Stimulated activated naive CD8-positive, alpha-beta T cell treated with anti-CD3 and anti-CD28 coated beads, Interleukin-15, Interleukin-2, amounts not matched to agents 100 ng/mL and 50 ng/mL, for 24 hours (primary cell): Measurements from ENCODE around the gene AK3.
"Not testable (repeated sequence)": the region's sequence is repeated elsewhere in the genome, so short reads cannot be mapped to it uniquely, and the experiment has no call there.

ENCODE experiments used
- H3K27ac Mint-ChIP-seq: one replicate; pipeline ENCODE4 v1.8.0; 2021; ENCODE audit warnings: mild to moderate bottlenecking, mixed read lengths
- H3K27me3 Mint-ChIP-seq: one replicate; pipeline ENCODE4 v1.8.0; 2021; ENCODE audit warnings: mixed read lengths
- H3K36me3 Mint-ChIP-seq: one replicate; pipeline ENCODE4 v1.8.0; 2021; ENCODE audit warnings: low read depth, mixed read lengths
- H3K4me1 Mint-ChIP-seq: one replicate; pipeline ENCODE4 v1.8.0; 2021; ENCODE audit warnings: low read depth, mixed read lengths
- H3K4me3 Mint-ChIP-seq: one replicate; pipeline ENCODE4 v1.8.0; 2021; ENCODE audit warnings: mild to moderate bottlenecking, mixed read lengths
- H3K9me3 Mint-ChIP-seq: one replicate; pipeline ENCODE4 v1.8.0; 2021; ENCODE audit warnings: mixed read lengths

Gene AK3

DNA sequence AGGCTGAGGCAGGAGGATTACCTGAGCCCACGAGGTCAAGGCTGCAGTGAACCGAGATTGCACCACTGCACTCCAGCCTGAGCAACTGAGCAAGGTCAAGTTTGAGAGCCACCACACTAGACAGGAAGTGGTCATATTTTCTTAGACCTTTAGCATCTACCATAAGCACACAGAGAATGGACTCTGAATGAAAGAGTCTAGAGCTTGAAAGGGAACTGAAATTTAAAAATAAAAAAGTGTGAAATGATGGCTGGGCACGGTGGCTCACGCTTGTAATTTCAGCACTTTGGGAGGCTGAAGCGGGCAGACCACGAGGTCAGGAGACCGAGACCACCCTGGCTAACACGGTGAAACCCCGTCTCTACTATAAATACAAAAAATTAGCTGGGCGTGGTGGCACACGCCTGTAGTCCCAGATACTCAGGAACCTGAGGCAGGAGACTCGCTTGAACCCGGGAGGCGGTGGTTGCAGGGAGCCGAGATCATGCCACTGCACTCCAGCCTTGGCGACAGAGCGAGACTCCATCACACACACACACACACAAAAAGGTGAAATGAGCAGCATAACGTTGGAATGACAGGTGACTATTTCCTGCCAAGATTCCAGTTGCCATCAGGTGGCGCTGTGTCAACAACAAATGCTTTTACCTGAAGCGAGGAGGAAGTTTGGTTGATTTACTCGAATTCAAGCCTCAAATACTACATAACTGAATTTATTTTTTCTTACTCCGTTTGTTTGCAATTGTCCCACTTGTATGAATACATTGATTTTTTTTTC, 21.3 kb upstream of the AK3 start:
- peaks cover 22% of the 10 kb centered on the region for H3K4me1 Mint-ChIP-seq
- H3K27me3 Mint-ChIP-seq: peaks cover 4% of the 10 kb centered on the region
- peak overlapping the region; percentile 59 for H3K4me3 Mint-ChIP-seq
- no peaks in the 10 kb centered on the region for H3K36me3 Mint-ChIP-seq
- H3K27ac Mint-ChIP-seq: peak overlapping the region; percentile 21
- H3K9me3 Mint-ChIP-seq: no peaks in the 10 kb centered on the region

DNA sequence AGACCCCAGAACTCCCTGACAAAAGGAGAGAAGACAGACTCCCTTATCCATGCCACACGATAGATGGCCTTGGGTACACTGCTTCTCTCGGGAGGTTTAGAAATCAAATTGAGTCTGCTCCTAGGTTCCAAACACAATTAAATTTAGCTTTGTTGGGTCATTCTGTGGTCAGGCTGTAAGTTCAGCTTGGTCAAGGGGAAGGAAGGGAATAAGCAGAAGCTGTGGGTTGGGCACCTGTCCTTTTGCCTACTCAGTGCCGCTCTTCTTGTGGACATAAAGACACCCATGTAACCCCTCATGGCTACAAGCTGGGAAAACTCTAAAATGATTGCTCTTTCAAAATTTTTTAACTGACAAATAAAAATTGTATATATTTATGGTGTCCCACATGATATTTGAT, 19.1 kb upstream of the AK3 start:
- Mint-ChIP-seq H3K27me3 (peaks cover 4% of the 10 kb centered on the region), H3K27ac (no peak overlapping the region), H3K36me3 (no peaks in the 10 kb centered on the region), H3K4me3 (no peak overlapping the region), H3K4me1 (peaks cover 22% of the 10 kb centered on the region), H3K9me3 (no peaks in the 10 kb centered on the region)

DNA sequence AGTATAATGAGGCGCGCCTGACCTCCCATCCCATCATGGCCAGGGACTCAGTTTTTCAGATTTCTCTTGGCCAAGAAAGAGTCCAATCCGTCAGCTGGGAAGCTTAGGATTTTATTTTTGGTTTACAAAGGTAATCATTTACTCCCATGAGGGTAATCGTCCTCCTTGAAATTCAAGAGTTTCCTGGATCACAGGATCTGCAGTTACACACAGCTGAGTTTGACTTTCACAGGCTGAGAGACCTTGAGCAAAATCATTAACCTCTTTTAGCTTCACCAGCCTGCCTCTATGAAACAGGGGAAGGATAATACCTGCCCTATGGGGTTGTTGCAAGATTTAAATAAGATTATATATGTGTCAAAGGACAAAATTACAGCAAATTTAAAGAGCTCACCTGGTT, 15.4 kb upstream of the AK3 start:
- H3K27me3 Mint-ChIP-seq: peaks cover 2% of the 10 kb centered on the region
- H3K36me3 Mint-ChIP-seq: no peaks in the 10 kb centered on the region
- no peak overlapping the region for H3K27ac Mint-ChIP-seq
- H3K4me1 Mint-ChIP-seq: peaks cover 5% of the 10 kb centered on the region
- H3K4me3 Mint-ChIP-seq: no peak overlapping the region
- H3K9me3 Mint-ChIP-seq: no peaks in the 10 kb centered on the region

DNA sequence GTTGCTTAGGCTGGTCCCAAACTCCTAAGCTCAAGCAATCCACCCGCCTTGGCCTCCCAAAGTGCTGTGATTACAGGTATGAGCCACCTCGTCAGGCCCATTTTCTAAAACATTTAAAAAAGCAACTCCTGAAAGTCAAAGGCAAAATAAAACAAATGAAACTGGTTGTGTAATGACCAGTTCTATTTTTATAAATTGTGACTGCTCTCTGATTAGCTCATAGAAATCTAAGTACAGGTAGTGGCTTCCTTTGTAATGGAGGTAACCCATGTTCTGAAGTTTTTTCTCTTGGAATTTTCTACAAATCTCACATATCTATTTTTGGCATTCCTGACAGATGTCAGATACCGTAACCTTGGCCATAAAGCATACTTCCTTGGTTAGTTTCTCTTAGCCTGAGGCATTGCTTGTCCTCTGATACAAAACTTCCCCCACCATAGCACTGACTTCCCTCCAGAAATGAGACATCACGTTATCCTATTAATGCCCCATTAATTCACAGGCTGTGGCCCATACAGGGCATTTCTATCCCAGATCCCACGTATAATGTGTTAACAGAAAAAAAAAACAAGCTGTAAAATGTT, 14.1 kb upstream of the AK3 start:
- Mint-ChIP-seq H3K27ac (no peak overlapping the region), H3K36me3 (no peaks in the 10 kb centered on the region), H3K9me3 (no peaks in the 10 kb centered on the region), H3K27me3 (no peaks in the 10 kb centered on the region), H3K4me3 (no peak overlapping the region), H3K4me1 (peaks cover 5% of the 10 kb centered on the region)

DNA sequence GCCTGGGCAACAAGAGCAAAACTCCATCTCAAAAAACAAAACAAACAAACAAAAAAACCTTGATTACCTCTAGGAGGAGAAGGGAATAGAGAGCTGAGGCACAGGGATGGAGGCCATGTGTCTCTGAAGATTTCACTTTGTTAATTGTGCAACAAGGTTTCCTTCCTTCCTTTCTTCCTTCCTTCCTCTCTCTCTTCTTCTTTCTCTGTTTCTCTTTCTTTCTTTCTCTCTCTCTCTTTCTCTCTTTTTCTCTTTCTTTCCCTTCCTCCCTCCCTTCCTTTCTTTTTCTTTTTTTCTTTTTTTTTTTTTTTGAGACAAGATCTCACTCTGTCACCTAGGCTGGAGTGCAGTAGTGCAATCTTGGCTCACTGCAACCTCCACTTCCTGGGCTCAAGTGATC, 13.5 kb upstream of the AK3 start:
- not testable (repeated sequence) for H3K4me1 Mint-ChIP-seq, H3K27ac Mint-ChIP-seq, H3K4me3 Mint-ChIP-seq, H3K9me3 Mint-ChIP-seq, H3K27me3 Mint-ChIP-seq, H3K36me3 Mint-ChIP-seq

DNA sequence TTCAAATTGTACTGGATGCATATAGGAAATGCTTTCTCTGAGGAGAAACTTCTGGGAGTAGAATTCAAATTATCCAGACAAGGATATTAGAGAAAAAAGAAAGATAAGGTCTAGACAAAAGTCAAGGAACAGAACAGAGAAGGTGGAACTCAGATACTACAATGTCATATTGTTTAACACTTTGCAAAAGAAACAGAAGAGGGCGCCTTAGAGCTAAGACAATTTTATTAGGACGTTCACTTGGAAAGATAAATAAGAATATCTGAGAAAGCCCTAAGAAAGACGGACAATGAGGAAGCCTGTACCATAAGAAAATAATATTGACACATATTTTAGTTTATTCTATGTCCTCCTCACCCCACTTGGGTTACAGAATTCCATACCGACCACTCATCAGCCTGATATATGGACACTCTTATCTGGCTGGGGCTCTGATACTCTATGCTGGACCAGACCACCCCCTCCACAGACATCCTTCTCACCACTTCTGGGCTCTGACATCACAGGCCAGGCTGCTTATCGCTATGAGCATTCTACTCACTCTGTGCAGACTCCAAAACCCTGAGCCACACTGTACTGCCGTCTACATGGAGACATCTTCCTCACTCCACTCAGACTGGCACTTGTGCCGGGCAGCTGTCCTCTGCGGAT, 9.1 kb upstream of the AK3 start:
- Mint-ChIP-seq H3K4me3 (no peak overlapping the region), H3K27me3 (no peaks in the 10 kb centered on the region), H3K27ac (no peak overlapping the region), H3K9me3 (no peaks in the 10 kb centered on the region), H3K36me3 (no peaks in the 10 kb centered on the region), H3K4me1 (peaks cover 14% of the 10 kb centered on the region)

DNA sequence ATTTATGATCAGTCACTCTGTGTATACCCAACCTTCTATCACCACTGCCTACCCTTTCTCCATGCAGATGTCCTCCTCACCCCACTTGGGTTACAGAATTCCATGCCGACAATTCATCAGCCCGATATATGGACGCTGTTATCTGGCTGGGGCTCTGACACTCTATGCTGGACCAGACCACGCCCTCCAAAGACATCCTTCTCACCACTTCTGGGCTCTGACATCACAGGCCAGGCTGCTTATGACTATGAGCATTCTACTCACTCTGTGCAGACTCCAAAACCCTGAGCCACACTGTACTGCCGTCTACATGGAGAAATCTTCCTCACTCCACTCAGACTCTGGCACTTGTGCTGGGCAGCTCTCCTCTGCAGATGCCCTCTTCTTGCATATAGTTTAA, 7.6 kb upstream of the AK3 start:
- Mint-ChIP-seq H3K27ac (no peak overlapping the region), H3K4me1 (peaks cover 18% of the 10 kb centered on the region), H3K27me3 (no peaks in the 10 kb centered on the region), H3K4me3 (no peak overlapping the region), H3K36me3 (no peaks in the 10 kb centered on the region), H3K9me3 (no peaks in the 10 kb centered on the region)

DNA sequence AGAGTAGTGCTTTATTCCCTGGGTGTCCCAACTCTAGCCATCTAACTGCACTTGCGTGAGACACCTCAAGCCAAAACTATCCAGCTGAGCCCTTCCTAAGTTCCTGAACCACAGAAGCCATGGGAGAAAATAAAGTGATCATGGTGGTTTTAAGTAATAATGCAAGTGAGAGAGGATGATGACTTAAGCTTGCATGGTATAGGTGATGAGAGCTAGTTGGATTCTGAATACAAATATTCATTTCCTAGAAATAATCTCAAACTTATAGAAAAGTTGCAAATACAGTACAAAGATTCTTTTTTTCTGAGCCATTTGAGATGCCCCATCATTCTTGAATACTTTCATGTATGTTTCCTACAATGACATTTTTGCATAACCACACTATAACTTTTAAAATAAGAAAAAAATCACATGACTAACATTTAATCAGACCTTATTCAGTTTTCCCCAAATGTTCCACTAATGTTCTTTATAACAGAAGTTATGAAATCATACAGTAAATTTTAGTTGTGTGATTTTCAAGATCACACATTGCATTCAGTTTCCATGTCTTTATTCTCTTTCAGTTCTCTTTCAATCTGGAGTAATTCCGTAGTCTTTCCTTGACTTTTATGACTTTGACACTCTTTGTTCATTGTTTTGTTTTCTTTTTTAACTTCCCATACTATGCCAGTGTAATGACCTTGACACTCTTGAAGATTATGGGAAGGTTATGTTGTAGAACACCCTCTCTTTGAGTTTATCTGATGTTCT, 5.5 kb upstream of the AK3 start:
- no peaks in the 10 kb centered on the region for H3K27me3 Mint-ChIP-seq
- no peaks in the 10 kb centered on the region for H3K36me3 Mint-ChIP-seq
- H3K27ac Mint-ChIP-seq: peak overlapping the region; percentile 16
- H3K9me3 Mint-ChIP-seq: no peaks in the 10 kb centered on the region
- peaks cover 26% of the 10 kb centered on the region for H3K4me1 Mint-ChIP-seq
- H3K4me3 Mint-ChIP-seq: no peak overlapping the region

DNA sequence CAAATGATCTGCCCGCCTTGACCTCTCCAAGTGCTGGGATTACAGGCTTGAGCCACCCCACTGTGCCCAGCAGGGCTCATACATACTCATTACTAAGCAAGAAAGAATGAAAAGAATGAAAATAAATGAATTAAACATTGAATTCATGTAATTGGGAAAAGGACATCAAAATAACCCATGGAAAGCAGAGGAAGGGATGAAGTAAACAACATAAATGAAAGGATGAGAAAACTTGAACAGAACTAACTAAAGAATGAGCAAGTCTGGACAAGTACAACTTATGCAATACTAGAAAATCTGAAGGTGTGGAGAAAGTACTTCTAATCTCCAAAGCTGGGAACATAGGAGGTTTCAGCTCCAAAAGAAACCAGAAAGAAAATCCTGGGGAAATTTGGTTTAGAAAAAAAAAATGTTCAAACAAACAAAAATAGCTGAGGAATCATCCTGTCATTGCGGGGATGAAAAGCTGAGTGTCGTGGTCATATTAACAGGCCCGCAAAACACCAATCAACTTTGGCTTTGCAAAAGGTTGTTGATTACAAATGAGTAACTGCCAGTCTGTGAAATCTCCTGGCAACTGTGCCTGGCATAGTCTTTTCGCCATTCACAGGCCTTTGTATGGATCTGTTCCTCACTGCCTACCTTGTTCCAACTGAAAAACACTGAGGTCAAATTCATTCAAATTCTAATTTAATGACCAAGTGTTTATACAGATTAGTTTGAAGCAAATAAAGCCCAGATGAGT, 2.3 kb upstream of the AK3 start:
- Mint-ChIP-seq H3K4me1 (peaks cover 45% of the 10 kb centered on the region), H3K27me3 (no peaks in the 10 kb centered on the region), H3K4me3 (no peak overlapping the region), H3K27ac (no peak overlapping the region), H3K36me3 (no peaks in the 10 kb centered on the region), H3K9me3 (no peaks in the 10 kb centered on the region)

DNA sequence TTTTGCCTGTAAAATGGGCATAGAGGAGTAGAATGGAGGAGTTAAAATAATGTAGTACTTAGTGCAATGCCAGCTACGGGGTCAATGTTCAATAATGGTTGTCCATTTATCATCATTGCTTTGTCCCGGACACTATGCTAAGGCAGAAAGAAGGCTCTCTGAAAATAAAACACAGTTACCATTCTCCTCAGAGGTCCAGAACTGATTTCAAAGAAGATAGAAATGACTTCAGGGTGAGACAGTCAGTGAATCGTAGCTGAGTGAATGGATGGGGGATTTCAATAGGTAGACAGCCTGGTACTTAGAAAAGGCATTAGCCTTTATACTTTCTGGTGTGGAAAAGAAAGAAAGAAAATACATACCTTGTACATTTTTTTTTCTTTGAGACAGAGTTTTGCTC, 1.2 kb upstream of the AK3 start:
- H3K9me3 Mint-ChIP-seq: no peaks in the 10 kb centered on the region
- H3K4me1 Mint-ChIP-seq: peaks cover 55% of the 10 kb centered on the region
- peak overlapping the region; percentile 77 for H3K4me3 Mint-ChIP-seq
- peak overlapping the region; percentile 76 for H3K27ac Mint-ChIP-seq
- H3K36me3 Mint-ChIP-seq: peaks cover 3% of the 10 kb centered on the region
- H3K27me3 Mint-ChIP-seq: no peaks in the 10 kb centered on the region

DNA sequence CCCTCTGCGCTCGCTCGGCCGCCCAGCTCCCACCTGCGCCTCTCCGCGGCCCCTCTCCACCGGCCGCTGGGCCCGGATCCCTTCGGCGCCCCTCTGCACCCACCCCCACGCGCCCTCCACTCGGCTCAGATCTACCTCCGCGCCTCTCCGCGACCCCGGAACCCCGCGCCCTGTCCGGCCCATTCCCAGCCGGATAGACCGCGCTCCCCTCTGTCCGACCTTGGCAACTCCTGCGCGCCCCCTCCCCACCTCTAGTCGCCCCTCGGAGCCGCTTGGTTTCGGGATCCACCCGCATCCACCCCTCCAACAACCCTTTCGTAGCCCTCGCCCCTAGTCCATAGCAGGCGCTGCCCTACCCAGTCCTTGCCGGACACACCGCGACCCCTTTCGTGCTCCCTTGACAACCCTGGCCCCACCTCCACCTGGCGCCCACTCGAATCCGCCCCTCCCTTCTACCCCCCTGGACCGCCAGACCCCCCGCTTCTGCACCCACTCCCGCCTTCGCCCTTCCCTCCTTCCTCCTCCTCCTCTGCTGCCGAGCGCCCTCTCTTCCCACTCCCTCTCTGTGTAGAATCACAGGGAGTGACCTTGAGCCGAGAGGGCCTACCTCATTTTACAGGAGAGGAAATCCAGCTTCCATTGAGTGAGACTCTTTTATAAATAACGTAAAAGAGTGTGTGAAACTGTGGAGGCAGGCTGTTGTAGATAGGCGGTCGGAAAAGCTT, 525 bp upstream of the AK3 start:
- H3K9me3 Mint-ChIP-seq: no peaks in the 10 kb centered on the region
- H3K4me1 Mint-ChIP-seq: peaks cover 51% of the 10 kb centered on the region
- peaks cover 3% of the 10 kb centered on the region for H3K36me3 Mint-ChIP-seq
- peak overlapping the region; percentile 76 for H3K27ac Mint-ChIP-seq
- no peaks in the 10 kb centered on the region for H3K27me3 Mint-ChIP-seq
- H3K4me3 Mint-ChIP-seq: peak overlapping the region; percentile 77

DNA sequence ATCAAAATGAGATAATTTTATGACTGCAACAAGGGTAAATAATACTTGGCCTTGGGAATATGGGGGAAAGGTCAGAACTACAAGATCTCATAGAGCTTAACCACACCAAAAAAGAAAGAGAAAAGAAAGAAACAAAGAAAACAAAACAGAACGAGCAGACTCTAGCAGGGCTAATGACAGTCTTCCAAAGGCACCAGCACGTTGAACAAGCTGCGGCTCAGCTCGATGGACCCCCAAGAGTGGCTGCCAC, 689 bp downstream of the AK3 start:
- H3K4me3 Mint-ChIP-seq: peak overlapping the region; percentile 90
- peaks cover 42% of the 10 kb centered on the region for H3K4me1 Mint-ChIP-seq
- no peaks in the 10 kb centered on the region for H3K27me3 Mint-ChIP-seq
- H3K36me3 Mint-ChIP-seq: peaks cover 3% of the 10 kb centered on the region
- peak overlapping the region; percentile 90 for H3K27ac Mint-ChIP-seq
- no peaks in the 10 kb centered on the region for H3K9me3 Mint-ChIP-seq

DNA sequence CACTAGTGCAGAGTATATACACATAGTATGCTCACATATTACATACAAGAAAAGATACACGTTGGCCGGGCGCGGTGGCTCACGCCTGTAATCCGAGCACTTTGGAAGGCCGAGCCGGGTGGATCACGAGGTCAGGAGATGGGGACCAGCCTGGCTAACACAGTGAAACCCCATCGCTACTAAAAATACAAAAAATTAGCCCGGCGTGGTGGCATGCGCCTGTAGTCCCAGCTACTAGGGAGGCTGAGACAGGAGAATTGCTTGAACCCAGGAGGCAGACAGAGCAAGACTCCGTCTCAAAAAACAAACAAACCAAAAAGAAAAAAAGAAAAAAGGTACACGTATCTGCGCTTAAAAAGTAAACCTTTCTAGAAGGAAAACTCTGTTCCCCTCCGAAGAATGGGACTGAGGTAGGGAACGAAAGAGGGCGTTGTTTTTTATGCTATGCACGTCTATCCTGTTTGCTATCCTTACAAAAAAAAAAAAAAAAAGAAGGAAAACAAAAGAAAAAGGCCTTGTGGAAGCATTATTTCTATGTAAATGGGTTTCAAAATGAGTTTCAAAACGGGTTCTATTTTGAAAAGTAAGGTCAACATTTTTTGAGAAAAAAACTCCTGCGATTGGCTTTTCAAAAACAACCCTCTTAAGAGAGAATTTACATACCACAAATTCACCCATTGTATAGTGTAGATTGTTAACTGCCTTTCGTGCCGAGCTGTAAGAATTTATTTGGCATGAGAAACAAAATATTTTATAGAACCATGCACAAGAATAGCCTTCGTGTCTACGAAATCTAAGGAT, 1.2 kb downstream of the AK3 start:
- H3K27me3 Mint-ChIP-seq: no peaks in the 10 kb centered on the region
- no peaks in the 10 kb centered on the region for H3K9me3 Mint-ChIP-seq
- H3K4me1 Mint-ChIP-seq: peaks cover 42% of the 10 kb centered on the region
- peak overlapping the region; percentile 90 for H3K4me3 Mint-ChIP-seq
- peaks cover 5% of the 10 kb centered on the region for H3K36me3 Mint-ChIP-seq
- H3K27ac Mint-ChIP-seq: peak overlapping the region; percentile 90
